ENCODE results near the gene MMADHC.

DNA sequence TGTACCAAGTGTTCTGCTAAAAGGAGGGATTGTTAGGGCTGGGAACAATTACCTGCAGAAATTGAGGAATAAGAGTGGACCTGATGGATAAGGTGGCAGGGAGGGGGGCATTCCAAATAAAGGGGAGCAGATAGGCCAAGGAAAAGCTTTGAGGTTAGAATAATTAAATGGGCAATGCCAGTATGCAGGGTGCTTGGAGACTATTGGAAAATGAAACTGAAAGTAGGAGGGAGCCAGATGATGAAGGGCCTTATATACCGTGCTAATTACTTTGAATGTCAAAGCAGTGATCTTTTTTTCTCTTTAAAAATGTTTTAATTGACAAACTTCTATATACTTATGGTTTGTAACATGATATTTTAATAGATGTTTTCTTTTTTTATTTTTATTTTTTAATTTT is 42.9 kb downstream of the MMADHC start:
- TF ChIP-seq, protein P1, sequence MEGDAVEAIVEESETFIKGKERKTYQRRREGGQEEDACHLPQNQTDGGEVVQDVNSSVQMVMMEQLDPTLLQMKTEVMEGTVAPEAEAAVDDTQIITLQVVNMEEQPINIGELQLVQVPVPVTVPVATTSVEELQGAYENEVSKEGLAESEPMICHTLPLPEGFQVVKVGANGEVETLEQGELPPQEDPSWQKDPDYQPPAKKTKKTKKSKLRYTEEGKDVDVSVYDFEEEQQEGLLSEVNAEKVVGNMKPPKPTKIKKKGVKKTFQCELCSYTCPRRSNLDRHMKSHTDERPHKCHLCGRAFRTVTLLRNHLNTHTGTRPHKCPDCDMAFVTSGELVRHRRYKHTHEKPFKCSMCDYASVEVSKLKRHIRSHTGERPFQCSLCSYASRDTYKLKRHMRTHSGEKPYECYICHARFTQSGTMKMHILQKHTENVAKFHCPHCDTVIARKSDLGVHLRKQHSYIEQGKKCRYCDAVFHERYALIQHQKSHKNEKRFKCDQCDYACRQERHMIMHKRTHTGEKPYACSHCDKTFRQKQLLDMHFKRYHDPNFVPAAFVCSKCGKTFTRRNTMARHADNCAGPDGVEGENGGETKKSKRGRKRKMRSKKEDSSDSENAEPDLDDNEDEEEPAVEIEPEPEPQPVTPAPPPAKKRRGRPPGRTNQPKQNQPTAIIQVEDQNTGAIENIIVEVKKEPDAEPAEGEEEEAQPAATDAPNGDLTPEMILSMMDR (conservative IDR thresholded peaks at IDR 0.05) = no peak
- no peak for TF ChIP-seq EZH2 (IDR thresholded peaks at IDR 0.05; ENCODE audit: low read depth)

Data from PC-9 (cell line).